NCI-H748 treated with DMSO at 0.1 percent for 48 hours (cell line): ENCODE results near the gene ARHGAP26.

ENCODE experiments used
- DNase-seq: peaks from one replicate; lab custom pipeline; 2025; lab: John Stamatoyannopoulos, UW

The ARHGAP26 gene

DNA sequence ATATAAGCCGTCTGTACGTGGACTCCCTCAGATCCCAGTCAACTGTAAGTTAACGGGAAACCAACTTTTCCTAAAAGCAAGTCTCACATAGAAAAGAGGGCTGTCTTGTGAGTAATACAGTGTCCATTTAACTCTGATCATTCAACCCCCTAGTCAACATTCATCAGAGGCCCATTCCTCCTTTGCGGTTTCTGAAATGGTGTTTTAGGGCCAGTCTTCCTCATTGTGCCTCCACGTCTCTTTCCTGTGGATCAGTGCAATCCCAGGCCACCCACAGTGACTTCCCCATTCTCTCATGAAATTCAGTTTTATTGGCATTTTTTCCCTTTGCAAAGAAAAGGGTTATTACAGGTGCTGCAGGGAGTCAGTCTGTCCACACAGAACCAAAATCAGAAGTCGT lies 371.5 kb downstream of the ARHGAP26 start:
- DNase-seq = no peak

- peak; percentile 78 for DNase-seq
These were observed 372.6 kb downstream of the ARHGAP26 start for GRCh38 chr5:143142596-143143435.

GRCh38 chr5:143143973-143144372 lies 373.8 kb downstream of the ARHGAP26 start:
- no peak for DNase-seq

DNA sequence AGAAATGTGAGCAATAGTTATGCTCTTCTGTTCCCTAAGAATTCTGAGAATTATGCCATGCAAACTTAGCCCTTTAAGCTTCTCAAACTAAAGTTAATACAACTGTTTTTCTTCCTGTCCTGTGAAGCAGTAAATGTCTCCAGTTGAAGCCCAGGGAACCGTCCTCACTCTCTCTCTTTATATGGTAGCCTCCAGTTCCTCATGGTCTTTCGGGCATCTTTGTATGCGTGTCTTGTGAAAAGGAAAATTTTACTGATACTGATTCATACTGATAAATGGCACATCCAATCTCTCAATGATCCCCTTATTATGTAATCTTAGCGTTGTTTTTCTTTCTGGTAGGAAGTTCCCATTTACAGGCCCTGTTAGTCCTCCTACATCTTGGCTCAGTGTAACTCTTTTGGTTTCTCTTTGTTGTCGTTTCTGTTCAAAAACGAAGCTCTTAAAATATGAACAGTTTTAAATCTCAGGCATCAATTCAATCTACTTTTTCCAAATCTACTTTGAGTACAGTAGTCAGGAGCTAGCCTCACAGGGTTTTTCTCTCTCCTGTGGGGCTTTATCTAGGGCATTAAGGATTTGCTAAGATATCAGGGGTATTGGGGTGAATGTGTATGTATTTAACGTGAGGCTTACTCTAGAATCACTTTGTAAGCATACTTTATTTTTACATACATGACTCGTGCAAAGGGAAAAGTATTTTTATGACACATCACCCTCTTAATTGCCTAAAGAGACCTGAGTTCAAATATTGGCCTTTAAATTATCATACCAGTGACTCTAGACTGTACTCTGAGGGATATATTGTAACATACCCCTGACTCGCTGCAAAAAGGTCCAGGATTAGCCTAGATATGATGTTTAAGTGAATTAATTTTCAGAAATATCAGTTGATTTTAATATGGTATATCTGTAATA lies 375.3 kb downstream of the ARHGAP26 start:
- no peak for DNase-seq

GRCh38 chr5:143146161-143146560 lies 376.0 kb downstream of the ARHGAP26 start:
- no peak for DNase-seq

DNA sequence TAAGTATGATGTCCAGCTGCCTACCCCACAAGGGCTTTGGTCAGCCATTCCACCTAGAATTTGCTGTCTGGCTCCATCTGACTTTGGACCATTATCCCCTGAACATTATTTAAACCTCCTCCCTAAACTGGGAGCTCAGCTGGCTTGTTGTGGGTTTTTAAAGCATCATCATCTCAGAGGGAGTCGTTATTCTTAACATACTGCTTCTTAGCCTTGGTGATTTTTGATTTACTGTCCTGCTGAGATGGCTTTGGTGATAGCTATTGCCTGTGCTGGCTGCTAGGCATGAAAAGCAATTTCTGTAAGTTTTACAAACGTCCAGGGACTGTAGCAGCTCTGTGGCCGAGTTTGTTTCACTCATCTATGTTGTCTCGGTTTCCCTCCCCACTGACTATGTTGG lies 377.2 kb downstream of the ARHGAP26 start:
- DNase-seq = no peak

GRCh38 chr5:143147902-143148301 lies 377.7 kb downstream of the ARHGAP26 start:
- DNase-seq = no peak

GRCh38 chr5:143148771-143149170 lies 378.6 kb downstream of the ARHGAP26 start:
- no peak for DNase-seq

- no peak for DNase-seq
These were observed 379.6 kb downstream of the ARHGAP26 start for GRCh38 chr5:143149759-143150158.

GRCh38 chr5:143151056-143151700 lies 381.0 kb downstream of the ARHGAP26 start:
- no peak for DNase-seq

- DNase-seq = no peak
These were observed 382.3 kb downstream of the ARHGAP26 start for GRCh38 chr5:143152445-143152844.

GRCh38 chr5:143153332-143154119 lies 383.3 kb downstream of the ARHGAP26 start:
- DNase-seq = no peak

- DNase-seq = no peak
These were observed 384.6 kb downstream of the ARHGAP26 start for GRCh38 chr5:143154510-143155370.

GRCh38 chr5:143155455-143155854 lies 385.3 kb downstream of the ARHGAP26 start:
- no peak for DNase-seq

GRCh38 chr5:143156086-143156485 lies 385.9 kb downstream of the ARHGAP26 start:
- DNase-seq = no peak

- DNase-seq = no peak
These were observed 386.4 kb downstream of the ARHGAP26 start for GRCh38 chr5:143156572-143156971.

DNA sequence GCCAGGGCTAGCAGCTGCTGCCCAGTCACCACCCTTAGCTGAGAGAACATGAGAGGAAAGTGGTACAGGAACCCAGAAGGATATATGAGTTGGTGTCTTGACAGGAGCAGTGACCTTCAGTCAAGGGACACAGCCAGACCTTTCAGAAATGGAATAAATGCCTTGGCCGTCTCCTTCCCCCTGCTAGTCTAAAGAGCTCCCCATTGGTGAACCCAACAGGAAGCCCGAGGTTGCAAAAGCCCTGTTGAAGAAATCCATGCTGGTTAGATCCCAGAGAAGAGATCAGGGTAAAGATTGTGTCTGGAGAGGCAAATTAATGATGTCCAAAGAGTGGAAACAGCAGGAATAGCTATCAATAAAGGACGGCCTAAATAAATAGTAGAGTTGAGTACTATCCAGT lies 388.9 kb downstream of the ARHGAP26 start:
- no peak for DNase-seq

GRCh38 chr5:143161885-143162540 lies 391.8 kb downstream of the ARHGAP26 start:
- no peak for DNase-seq

GRCh38 chr5:143162810-143163209 lies 392.6 kb downstream of the ARHGAP26 start:
- no peak for DNase-seq

GRCh38 chr5:143164557-143164956 lies 394.4 kb downstream of the ARHGAP26 start:
- no peak for DNase-seq
